NCI-H510A (cell line): ENCODE results near the gene EFNB2.
A peak's percentile ranks its signal among the peaks of the same experiment; 100 is the strongest.

Source experiments
- DNase-seq: peaks from one replicate; lab custom pipeline; 2025; lab: John Stamatoyannopoulos, UW

Gene EFNB2, protein sequence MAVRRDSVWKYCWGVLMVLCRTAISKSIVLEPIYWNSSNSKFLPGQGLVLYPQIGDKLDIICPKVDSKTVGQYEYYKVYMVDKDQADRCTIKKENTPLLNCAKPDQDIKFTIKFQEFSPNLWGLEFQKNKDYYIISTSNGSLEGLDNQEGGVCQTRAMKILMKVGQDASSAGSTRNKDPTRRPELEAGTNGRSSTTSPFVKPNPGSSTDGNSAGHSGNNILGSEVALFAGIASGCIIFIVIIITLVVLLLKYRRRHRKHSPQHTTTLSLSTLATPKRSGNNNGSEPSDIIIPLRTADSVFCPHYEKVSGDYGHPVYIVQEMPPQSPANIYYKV

GRCh38 chr13:106535552-106536243, at the start of gene EFNB2:
EFNB2 (minus strand) TSS chr13:106535662; CDS start chr13:106534964, 698 bp downstream.
- peak; percentile 88 for DNase-seq

- DNase-seq: no peak
Observed at GRCh38 chr13:106581225-106581624, 45.8 kb upstream of the EFNB2 start.

GRCh38 chr13:106575896-106576295, 40.4 kb upstream of the EFNB2 start:
- DNase-seq: no peak

DNA sequence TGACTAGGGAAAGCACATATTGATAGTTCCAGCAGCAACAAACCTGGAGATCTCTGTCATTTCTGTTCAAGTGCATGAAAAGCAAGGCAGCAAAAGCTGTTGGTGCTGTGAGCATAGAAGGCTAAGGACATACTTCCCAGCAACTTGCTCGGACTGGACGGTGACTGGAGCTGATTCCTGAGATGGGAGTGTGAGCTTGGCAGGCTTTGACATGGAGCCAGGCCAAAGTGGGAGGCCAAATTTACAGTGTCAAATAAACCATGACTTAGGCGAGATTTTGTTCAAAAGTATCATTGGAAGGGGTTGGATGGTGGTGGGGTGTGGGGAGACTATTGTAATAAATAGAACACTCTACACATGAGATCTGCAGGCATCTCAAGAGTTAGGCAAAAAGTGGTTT, 38.4 kb upstream of the EFNB2 start:
- no peak for DNase-seq

DNA sequence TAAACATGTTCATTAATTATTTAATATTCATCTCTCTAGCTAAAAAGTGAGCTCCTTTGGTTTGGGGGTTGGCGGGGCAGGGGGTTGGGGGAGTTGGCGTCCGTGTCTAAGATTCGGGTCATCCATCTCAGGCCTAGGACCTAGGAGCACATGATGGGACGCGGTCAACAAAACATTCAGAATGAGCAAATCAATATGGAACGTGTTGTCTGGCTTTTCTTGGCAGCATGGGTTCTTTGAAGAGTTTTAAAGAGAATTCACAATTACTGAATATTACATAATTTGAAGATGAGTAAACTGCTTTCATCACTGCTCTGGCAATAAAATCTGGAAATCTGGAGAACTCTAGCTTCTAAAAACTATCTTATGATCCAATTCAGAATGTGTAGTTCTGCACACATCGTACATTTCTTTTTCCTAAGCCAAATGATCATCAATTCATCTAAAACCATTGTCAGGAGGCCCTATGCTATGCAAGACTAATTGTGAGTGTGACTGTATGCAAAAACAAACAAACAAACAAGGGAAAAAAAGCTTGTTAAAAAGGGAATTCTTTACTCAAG, 37.9 kb upstream of the EFNB2 start:
- DNase-seq: no peak

- no peak for DNase-seq
Observed at GRCh38 chr13:106570299-106570852, 34.9 kb upstream of the EFNB2 start.

GRCh38 chr13:106569233-106570095, 34.0 kb upstream of the EFNB2 start:
- DNase-seq: no peak

GRCh38 chr13:106568299-106569003, 33.0 kb upstream of the EFNB2 start:
- no peak for DNase-seq

- DNase-seq: peak; percentile 88
Observed at GRCh38 chr13:106567474-106568298, 32.2 kb upstream of the EFNB2 start, which contains the start of gene ARGLU1. ARGLU1 (minus strand) TSS chr13:106568137; CDS start chr13:106567919, 218 bp downstream.

GRCh38 chr13:106566641-106567473, 31.4 kb upstream of the EFNB2 start:
- peak; percentile 42 for DNase-seq

- no peak for DNase-seq
Observed at GRCh38 chr13:106565127-106565775, 29.8 kb upstream of the EFNB2 start.

DNA sequence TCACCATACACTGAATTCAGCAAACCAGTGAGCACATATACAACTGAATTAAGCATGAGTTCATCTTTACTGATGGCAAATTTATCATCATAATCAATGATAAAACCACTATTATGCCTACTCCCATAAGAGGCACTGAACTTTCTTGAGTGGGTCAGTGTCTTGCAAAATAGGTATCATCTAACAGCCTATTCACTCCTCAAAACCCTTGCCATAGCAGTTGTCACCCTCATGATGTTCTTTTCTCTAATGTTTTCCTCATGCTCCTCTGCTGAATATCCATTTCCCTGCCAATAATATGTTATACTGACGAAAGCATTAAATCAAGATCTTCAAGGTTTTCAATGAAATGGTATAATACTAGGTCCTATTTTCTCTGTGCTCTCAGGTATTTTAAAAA, 26.8 kb upstream of the EFNB2 start:
- no peak for DNase-seq

GRCh38 chr13:106561551-106562170, 26.2 kb upstream of the EFNB2 start:
- no peak for DNase-seq

GRCh38 chr13:106560821-106561220, 25.4 kb upstream of the EFNB2 start:
- DNase-seq: no peak

DNA sequence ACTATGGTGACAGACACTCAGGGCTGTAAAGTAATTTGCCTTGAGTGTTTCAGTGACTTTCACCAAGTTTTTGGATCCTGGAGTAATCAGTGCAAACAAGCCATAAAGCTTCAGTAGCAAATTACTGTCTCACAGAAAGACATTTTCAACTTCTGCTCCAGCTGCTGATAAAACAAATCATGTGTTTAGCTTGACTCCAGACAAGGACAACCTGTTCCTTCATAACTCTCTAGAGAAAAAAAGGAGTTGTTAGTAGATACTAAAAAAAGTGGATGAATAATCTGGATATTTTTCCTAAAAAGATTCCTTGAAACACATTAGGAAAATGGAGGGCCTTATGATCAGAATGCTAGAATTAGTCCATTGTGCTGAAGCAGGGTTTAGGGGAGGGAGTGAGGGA, 23.1 kb upstream of the EFNB2 start:
- no peak for DNase-seq

GRCh38 chr13:106555631-106556328, 20.3 kb upstream of the EFNB2 start:
- DNase-seq: no peak

DNA sequence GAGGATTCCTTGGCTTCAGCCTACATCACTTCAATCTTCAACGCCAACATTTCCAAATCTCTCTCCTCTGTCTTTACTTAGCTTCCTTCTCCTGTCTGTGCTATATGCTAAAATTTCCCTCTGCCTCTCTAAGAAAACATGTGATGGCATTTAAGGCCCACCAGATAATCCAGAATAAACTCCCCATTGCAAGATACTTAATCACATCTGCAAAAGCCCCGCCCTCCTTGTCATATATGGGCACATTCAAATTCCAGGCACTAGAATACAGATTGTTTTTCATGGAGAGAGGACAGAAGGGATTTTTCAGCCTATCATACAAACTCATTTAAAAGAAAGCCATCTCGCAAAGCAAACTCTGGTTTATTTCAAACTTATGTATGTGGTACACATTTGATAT, 16.3 kb upstream of the EFNB2 start:
- DNase-seq: no peak

DNA sequence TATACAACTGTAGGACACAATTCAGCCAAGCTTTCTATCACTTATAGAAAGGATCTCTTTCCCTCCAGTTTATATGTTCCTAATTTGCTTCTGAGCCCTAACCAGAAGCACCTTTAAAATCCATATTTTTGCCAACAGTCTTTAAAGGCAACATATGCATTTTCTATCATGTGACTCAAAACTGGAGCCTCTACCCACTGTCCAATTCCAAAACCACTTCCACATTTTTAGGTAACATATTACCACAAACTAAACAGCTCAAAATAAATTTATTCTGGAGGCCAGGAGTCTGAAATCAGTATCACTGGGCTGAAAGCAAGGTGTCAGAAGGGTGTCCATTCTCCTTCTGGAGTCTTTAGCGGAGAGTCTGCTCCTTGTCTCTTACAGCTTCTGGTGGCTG, 15.9 kb upstream of the EFNB2 start:
- no peak for DNase-seq
